GM10266 (cell line): ENCODE results near the gene SLC4A7.

Experiments used
- DNase-seq: peaks from one replicate; pipeline ENCODE4 v3.0.0; 2012; ENCODE audit errors: extremely low spot score
- CTCF ChIP-seq: IDR thresholded peaks from 2 replicates; pipeline ENCODE4 v1.5.1; 2012; ENCODE audit warnings: mild to moderate bottlenecking, low read depth; ENCODE audit not compliant: control insufficient read depth, insufficient read depth; ENCODE audit errors: missing control alignments

The SLC4A7 gene

GRCh38 chr3:27487383-27487782 is 3.2 kb upstream of the SLC4A7 start:
- no peak for DNase-seq
- no peak for TF ChIP-seq CTCF

- TF ChIP-seq CTCF: no peak
- no peak for DNase-seq
These were observed 2.2 kb upstream of the SLC4A7 start for GRCh38 chr3:27486336-27486735.

GRCh38 chr3:27485866-27486265 is 1.7 kb upstream of the SLC4A7 start:
- DNase-seq: no peak
- no peak for TF ChIP-seq CTCF

- no peak for TF ChIP-seq CTCF
- peak; percentile 59 for DNase-seq
These were observed 818 bp downstream of the SLC4A7 start for GRCh38 chr3:27483117-27484014.

- DNase-seq: no peak
- TF ChIP-seq CTCF: no peak
These were observed 4.2 kb downstream of the SLC4A7 start for GRCh38 chr3:27479806-27480543.

GRCh38 chr3:27471923-27472550 is 12.1 kb downstream of the SLC4A7 start:
- no peak for DNase-seq
- no peak for TF ChIP-seq CTCF
